ENCODE measurements around the gene LLCFC1. TPM values are rescaled to one million over a fixed set of nuclear protein-coding genes. Genes with fewer than 3 reads are reported as not detected.

The LLCFC1 gene
- polyA plus RNA-seq, 1 experiment: not detected

- Histone ChIP-seq H3K36me3 (ENCODE audit: control insufficient read depth, insufficient read depth, low read length) (no peaks in the 10 kb centered on the region), H3K4me3 (ENCODE audit: low read depth, low read length) (no peak overlapping the region), H3K27me3 (ENCODE audit: control insufficient read depth, insufficient read depth, low read length) (no peaks in the 10 kb centered on the region; the same call in none of the 2 replicates)
- ChIA-PET POLR2A (no interaction called here), CTCF (no interaction called here)
- no peak for TF ChIP-seq CTCF (IDR thresholded peaks at IDR 0.05; ENCODE audit: insufficient read depth, low read depth, low read length)
- no peak for DNase-seq (ENCODE audit: low read depth)
Observed at GRCh38 chr7:142940966-142941535, 1.8 kb downstream of the LLCFC1 start.

- H3K36me3 ChIP-seq (ENCODE audit: control insufficient read depth, insufficient read depth, low read length): no peaks in the 10 kb centered on the region
- no peak overlapping the region for H3K4me3 ChIP-seq (ENCODE audit: low read depth, low read length)
- ChIA-PET POLR2A (no interaction called here), CTCF (no interaction called here)
- no peaks in the 10 kb centered on the region; the same call in none of the 2 replicates for H3K27me3 ChIP-seq (ENCODE audit: control insufficient read depth, insufficient read depth, low read length)
- no peak for DNase-seq (ENCODE audit: low read depth)
- no peak for TF ChIP-seq CTCF (IDR thresholded peaks at IDR 0.05; ENCODE audit: insufficient read depth, low read depth, low read length)
Observed at GRCh38 chr7:142941541-142941940, 2.3 kb downstream of the LLCFC1 start.

GRCh38 chr7:142942746-142943145 lies 3.5 kb downstream of the LLCFC1 start:
- ChIA-PET POLR2A (no interaction called here), CTCF (no interaction called here)
- Histone ChIP-seq H3K27me3 (ENCODE audit: control insufficient read depth, insufficient read depth, low read length) (no peaks in the 10 kb centered on the region; the same call in none of the 2 replicates), H3K36me3 (ENCODE audit: control insufficient read depth, insufficient read depth, low read length) (no peaks in the 10 kb centered on the region), H3K4me3 (ENCODE audit: low read depth, low read length) (no peak overlapping the region)
- no peak for TF ChIP-seq CTCF (IDR thresholded peaks at IDR 0.05; ENCODE audit: insufficient read depth, low read depth, low read length)
- no peak for DNase-seq (ENCODE audit: low read depth)

- CTCF ChIA-PET: no interaction called here
- DNase-seq (ENCODE audit: low read depth): no peak
- no peak overlapping the region for H3K4me3 ChIP-seq (ENCODE audit: low read depth, low read length)
- no peak for TF ChIP-seq CTCF (IDR thresholded peaks at IDR 0.05; ENCODE audit: insufficient read depth, low read depth, low read length)
- no peaks in the 10 kb centered on the region for H3K36me3 ChIP-seq (ENCODE audit: control insufficient read depth, insufficient read depth, low read length)
- H3K27me3 ChIP-seq (ENCODE audit: control insufficient read depth, insufficient read depth, low read length): no peaks in the 10 kb centered on the region; the same call in none of the 2 replicates
- POLR2A ChIA-PET: no interaction called here
Observed at GRCh38 chr7:142943706-142944268, 4.5 kb downstream of the LLCFC1 start.

GRCh38 chr7:142945001-142945400 lies 5.7 kb downstream of the LLCFC1 start:
- CTCF ChIA-PET: no interaction called here
- Histone ChIP-seq H3K4me3 (ENCODE audit: low read depth, low read length) (no peak overlapping the region), H3K36me3 (ENCODE audit: control insufficient read depth, insufficient read depth, low read length) (no peaks in the 10 kb centered on the region), H3K27me3 (ENCODE audit: control insufficient read depth, insufficient read depth, low read length) (no peaks in the 10 kb centered on the region; the same call in none of the 2 replicates)
- no peak for DNase-seq (ENCODE audit: low read depth)
- POLR2A ChIA-PET: no interaction called here
- TF ChIP-seq CTCF (IDR thresholded peaks at IDR 0.05; ENCODE audit: insufficient read depth, low read depth, low read length): no peak
